Astrocyte (in vitro differentiated cells and primary cell): ENCODE data around the gene PLCH2. TPM values are rescaled to one million over a fixed set of nuclear protein-coding genes. Genes with fewer than 3 reads are reported as not detected.

Experiments used
- DNase-seq: peaks from one replicate; pipeline ENCODE4 v3.0.0-alpha.2; 2010; ENCODE audit warnings: low read depth
- FAIRE-seq: peaks from 2 replicates; lab custom pipeline; 2011; peaks lifted over from hg19 to GRCh38; lab: Jason Lieb, UNC
- H2AFZ ChIP-seq: 2 replicates; pipeline ENCODE4 v1.6.0; 2012; ENCODE audit warnings: low read depth, low read length, inconsistent platforms
- H3K27ac ChIP-seq: 2 replicates; pipeline ENCODE4 v1.5.1; 2011; ENCODE audit warnings: low read depth, low read length, inconsistent platforms
- H3K27me3 ChIP-seq: 2 replicates; pipeline ENCODE4 v1.6.0; 2011; ENCODE audit warnings: low read length, inconsistent platforms; ENCODE audit not compliant: insufficient read depth
- H3K36me3 ChIP-seq: 2 replicates; pipeline ENCODE4 v1.5.1; 2011; ENCODE audit warnings: low read length, inconsistent platforms; ENCODE audit not compliant: insufficient read depth
- H3K4me1 ChIP-seq: 2 replicates; pipeline ENCODE4 v1.5.1; 2011; ENCODE audit warnings: low read length, inconsistent platforms; ENCODE audit not compliant: insufficient read depth
- H3K4me2 ChIP-seq: 2 replicates; pipeline ENCODE4 v1.6.0; 2012; ENCODE audit warnings: low read length, inconsistent platforms
- H3K4me3 ChIP-seq: 2 replicates; pipeline ENCODE4 v1.5.1; 2011; ENCODE audit warnings: low read depth, mild to moderate bottlenecking, low read length, inconsistent platforms; ENCODE audit not compliant: insufficient read depth
- H3K79me2 ChIP-seq: 2 replicates; pipeline ENCODE4 v1.6.0; 2012; ENCODE audit warnings: mild to moderate bottlenecking, low read length, inconsistent platforms; ENCODE audit not compliant: insufficient read depth
- H3K9ac ChIP-seq: 2 replicates; pipeline ENCODE4 v1.6.0; 2012; ENCODE audit warnings: mild to moderate bottlenecking, low read length, inconsistent platforms
- H3K9me3 ChIP-seq: 2 replicates; pipeline ENCODE4 v1.5.1; 2012; ENCODE audit warnings: low read depth, mild to moderate bottlenecking, low read length, inconsistent platforms; ENCODE audit not compliant: insufficient read depth
- H4K20me1 ChIP-seq: 2 replicates; pipeline ENCODE4 v1.6.0; 2012; ENCODE audit warnings: low read length, inconsistent platforms; ENCODE audit not compliant: insufficient read depth
- H3K27ac Mint-ChIP-seq: one replicate; pipeline ENCODE4 v1.8.0; 2021; ENCODE audit warnings: mild to moderate bottlenecking, mixed read lengths; ENCODE audit not compliant: unreplicated experiment
- H3K27me3 Mint-ChIP-seq: one replicate; pipeline ENCODE4 v1.8.0; 2021; ENCODE audit warnings: low read depth, mixed read lengths; ENCODE audit not compliant: unreplicated experiment
- H3K36me3 Mint-ChIP-seq: one replicate; pipeline ENCODE4 v1.8.0; 2021; ENCODE audit warnings: low read depth, mixed read lengths; ENCODE audit not compliant: unreplicated experiment
- H3K4me1 Mint-ChIP-seq: one replicate; pipeline ENCODE4 v1.8.0; 2021; ENCODE audit warnings: low read depth, mixed read lengths; ENCODE audit not compliant: unreplicated experiment
- H3K4me3 Mint-ChIP-seq: one replicate; pipeline ENCODE4 v1.8.0; 2021; ENCODE audit warnings: mild to moderate bottlenecking, moderate library complexity, mixed read lengths; ENCODE audit not compliant: unreplicated experiment
- H3K9me3 Mint-ChIP-seq: one replicate; pipeline ENCODE4 v1.8.0; 2021; ENCODE audit warnings: mild to moderate bottlenecking, mixed read lengths; ENCODE audit not compliant: unreplicated experiment
- EZH2 ChIP-seq: IDR thresholded peaks from 2 replicates; pipeline ENCODE4 v1.6.1; 2012; ENCODE audit warnings: mild to moderate bottlenecking, low read length, inconsistent platforms; ENCODE audit not compliant: insufficient read depth
- total RNA-seq: library from RNA; stranded (reverse); gene quantifications from 2 replicates; pipeline ENCODE4 v1.2.1, GENCODE V29; 2021
- TF ChIP-seq, protein P1 (sequence below): IDR thresholded peaks from 2 replicates; pipeline ENCODE4 v1.5.1; 2011; ENCODE audit warnings: low read depth, mild to moderate bottlenecking, inconsistent platforms, low read length, moderate library complexity; ENCODE audit not compliant: insufficient read depth

The PLCH2 gene
- total RNA-seq, 1 donor from 2014 or later, result 2.0 TPM

GRCh38 chr1:2474104-2474844 is 1.8 kb upstream of the PLCH2 start:
- no peak for FAIRE-seq
- H3K27me3 Mint-ChIP-seq, result peaks cover 3% of the 10 kb centered on the region
- no peaks in the 10 kb centered on the region for H3K27me3 ChIP-seq

DNA sequence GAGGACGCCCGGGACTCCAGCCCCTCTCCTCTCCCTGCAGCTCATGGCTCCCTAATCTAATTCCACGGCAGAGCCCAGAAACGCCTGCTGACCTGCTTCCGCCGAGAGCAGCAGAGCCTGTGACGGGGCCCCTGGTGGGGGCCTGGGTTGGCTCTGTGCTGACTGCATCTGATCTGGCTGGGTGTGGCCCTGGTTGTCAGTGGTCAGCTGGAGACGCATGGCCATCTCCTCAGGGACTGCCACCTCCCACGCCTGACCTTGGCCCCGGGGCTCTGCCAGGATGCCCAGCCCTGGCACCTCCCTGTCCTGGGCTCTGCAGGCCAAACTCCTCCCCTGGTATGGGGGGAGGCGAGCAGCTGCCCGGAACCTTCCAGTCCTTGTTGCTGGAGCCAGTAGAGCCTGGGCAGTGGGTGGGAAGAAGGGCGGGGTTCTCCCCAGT is 1.1 kb upstream of the PLCH2 start:
- Histone ChIP-seq H3K4me3 (no peak overlapping the region), H3K4me1 (no peaks in the 10 kb centered on the region), H4K20me1 (no peaks in the 10 kb centered on the region), H3K36me3 (no peaks in the 10 kb centered on the region), H2AFZ (no peak overlapping the region), H3K9me3 (no peaks in the 10 kb centered on the region), H3K9ac (no peak overlapping the region), H3K27me3 (no peaks in the 10 kb centered on the region), H3K79me2 (no peaks in the 10 kb centered on the region), H3K27ac (no peak overlapping the region), H3K4me2 (no peak overlapping the region)
- H3K9me3 Mint-ChIP-seq, result no peaks in the 10 kb centered on the region
- DNase-seq (no peak), FAIRE-seq (no peak)
- no peak for TF ChIP-seq EZH2
- TF ChIP-seq, protein P1, sequence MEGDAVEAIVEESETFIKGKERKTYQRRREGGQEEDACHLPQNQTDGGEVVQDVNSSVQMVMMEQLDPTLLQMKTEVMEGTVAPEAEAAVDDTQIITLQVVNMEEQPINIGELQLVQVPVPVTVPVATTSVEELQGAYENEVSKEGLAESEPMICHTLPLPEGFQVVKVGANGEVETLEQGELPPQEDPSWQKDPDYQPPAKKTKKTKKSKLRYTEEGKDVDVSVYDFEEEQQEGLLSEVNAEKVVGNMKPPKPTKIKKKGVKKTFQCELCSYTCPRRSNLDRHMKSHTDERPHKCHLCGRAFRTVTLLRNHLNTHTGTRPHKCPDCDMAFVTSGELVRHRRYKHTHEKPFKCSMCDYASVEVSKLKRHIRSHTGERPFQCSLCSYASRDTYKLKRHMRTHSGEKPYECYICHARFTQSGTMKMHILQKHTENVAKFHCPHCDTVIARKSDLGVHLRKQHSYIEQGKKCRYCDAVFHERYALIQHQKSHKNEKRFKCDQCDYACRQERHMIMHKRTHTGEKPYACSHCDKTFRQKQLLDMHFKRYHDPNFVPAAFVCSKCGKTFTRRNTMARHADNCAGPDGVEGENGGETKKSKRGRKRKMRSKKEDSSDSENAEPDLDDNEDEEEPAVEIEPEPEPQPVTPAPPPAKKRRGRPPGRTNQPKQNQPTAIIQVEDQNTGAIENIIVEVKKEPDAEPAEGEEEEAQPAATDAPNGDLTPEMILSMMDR, result no peak
- peaks cover 3% of the 10 kb centered on the region for H3K27me3 Mint-ChIP-seq
- H3K4me3 Mint-ChIP-seq, result no peak overlapping the region
- no peaks in the 10 kb centered on the region for H3K4me1 Mint-ChIP-seq
- H3K36me3 Mint-ChIP-seq, result no peaks in the 10 kb centered on the region
- no peak overlapping the region for H3K27ac Mint-ChIP-seq

More at GRCh38 chr1:2474104-2474844, 1.8 kb upstream of the PLCH2 start:
- Histone ChIP-seq H3K79me2 (no peaks in the 10 kb centered on the region), H2AFZ (no peak overlapping the region), H3K36me3 (no peaks in the 10 kb centered on the region), H3K4me1 (no peaks in the 10 kb centered on the region), H3K4me3 (no peak overlapping the region), H3K9me3 (no peaks in the 10 kb centered on the region), H3K9ac (no peak overlapping the region), H4K20me1 (no peaks in the 10 kb centered on the region), H3K27ac (no peak overlapping the region), H3K4me2 (no peak overlapping the region)
- no peaks in the 10 kb centered on the region for H3K4me1 Mint-ChIP-seq
- no peaks in the 10 kb centered on the region for H3K9me3 Mint-ChIP-seq
- no peak overlapping the region for H3K27ac Mint-ChIP-seq
- DNase-seq, result no peak
- TF ChIP-seq, protein P1, result no peak
- TF ChIP-seq EZH2, result no peak
- H3K36me3 Mint-ChIP-seq, result no peaks in the 10 kb centered on the region
- no peak overlapping the region for H3K4me3 Mint-ChIP-seq

- no peaks in the 10 kb centered on the region for H3K79me2 ChIP-seq
- H3K9ac ChIP-seq, result no peak overlapping the region
- no peak for TF ChIP-seq EZH2
- TF ChIP-seq, protein P1, result no peak
- no peak overlapping the region for H3K4me2 ChIP-seq
- no peaks in the 10 kb centered on the region for H3K36me3 ChIP-seq
- H3K27ac ChIP-seq, result no peak overlapping the region
- no peak for DNase-seq
- no peaks in the 10 kb centered on the region for H3K9me3 ChIP-seq
- H3K27me3 ChIP-seq, result no peaks in the 10 kb centered on the region
- no peak overlapping the region for H2AFZ ChIP-seq
- no peak overlapping the region for H3K4me3 ChIP-seq
- H3K4me3 Mint-ChIP-seq, result no peak overlapping the region
- H3K9me3 Mint-ChIP-seq, result no peaks in the 10 kb centered on the region
- no peaks in the 10 kb centered on the region for H3K4me1 Mint-ChIP-seq
- H3K27ac Mint-ChIP-seq, result no peak overlapping the region
- peaks cover 3% of the 10 kb centered on the region for H3K27me3 Mint-ChIP-seq
- FAIRE-seq, result no peak
- H3K36me3 Mint-ChIP-seq, result no peaks in the 10 kb centered on the region
- H3K4me1 ChIP-seq, result no peaks in the 10 kb centered on the region
- H4K20me1 ChIP-seq, result no peaks in the 10 kb centered on the region
These were observed 518 bp upstream of the PLCH2 start for GRCh38 chr1:2475571-2475970.
